Activated T-cell treated with anti-CD3 and anti-CD28 coated beads for 4 hours (primary cell): ENCODE measurements around the gene TMEM221.
A peak's percentile ranks its signal among the peaks of the same experiment; 100 is the strongest.

ENCODE experiments used
- DNase-seq: peaks from one replicate; pipeline ENCODE4 v3.0.0-alpha.2; 2020

The TMEM221 gene

DNA sequence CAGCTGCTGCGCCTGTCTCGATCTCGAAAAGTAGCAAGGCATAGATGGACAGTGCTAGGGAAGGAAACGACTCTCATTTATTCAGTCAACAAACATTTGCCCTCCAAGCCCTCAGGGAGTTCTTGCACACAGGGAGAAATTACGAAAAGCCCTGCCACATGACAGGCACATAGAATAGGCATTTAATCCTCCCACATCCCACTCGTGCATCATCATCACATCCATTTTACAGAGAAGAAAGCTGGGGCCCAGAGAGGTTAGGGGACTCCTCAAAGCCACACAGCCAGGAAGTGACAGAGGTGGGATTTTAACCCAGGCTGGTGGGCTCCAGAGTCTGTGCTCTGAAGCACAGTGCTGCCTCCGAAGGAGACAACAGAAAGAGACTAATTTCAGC, 11.6 kb downstream of the TMEM221 start:
- no peak for DNase-seq

DNA sequence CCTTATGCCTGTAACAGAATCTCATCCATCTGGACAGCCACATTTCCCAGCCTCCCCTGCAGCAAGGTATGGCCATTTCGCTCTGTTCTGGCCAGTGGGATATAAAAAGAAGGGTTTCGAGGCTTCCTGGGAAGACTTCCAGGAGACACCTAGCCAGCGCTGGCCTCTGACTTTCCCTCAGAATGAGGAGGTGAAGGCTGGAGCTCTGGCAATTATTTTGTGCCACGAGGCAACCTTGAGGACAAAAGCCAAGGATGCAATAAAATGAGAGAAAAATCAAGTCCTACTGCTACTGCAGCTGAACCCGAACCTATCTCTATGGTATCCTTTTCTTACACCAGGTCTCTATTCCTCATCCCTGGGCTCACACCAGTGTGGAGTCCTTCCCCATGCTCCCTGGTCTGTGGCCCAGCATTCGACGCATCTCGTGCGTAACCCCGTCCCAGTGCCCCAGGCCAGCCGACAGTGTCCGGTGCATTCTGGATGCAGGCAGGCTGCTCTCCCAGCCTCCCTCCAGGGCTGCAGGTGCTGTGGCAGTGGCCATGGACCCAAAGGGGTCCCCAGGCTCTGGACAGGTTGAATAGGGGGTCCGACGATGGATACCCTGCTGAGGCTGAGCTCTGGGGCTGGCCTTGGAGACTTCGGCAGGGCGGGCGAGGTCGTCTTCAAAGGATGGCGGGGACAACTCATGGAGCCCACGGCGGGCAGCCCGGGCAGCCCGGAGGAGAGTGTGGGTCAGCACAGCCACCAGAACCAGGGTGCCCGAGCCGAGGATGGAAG, 12.2 kb downstream of the TMEM221 start:
- no peak for DNase-seq

DNA sequence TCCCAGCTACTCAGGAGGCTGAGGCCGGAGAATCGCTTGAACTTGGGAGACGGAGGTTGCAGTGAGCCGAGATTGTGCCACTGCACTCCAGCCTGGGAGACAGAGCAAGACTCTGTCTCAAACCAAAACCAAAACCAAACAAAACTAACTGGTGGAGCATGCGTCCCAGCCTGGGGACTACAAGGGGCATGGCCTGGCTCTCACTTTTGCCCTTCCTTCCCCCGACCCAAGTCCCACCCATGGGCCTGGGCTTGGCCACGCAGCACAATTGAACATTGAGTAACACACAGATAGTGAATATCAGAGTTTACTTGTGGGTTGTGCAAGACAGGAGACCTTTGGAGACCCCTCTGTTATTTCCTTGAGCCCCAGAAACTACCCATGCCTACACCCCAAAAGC, 13.2 kb downstream of the TMEM221 start:
- DNase-seq, result no peak

DNA sequence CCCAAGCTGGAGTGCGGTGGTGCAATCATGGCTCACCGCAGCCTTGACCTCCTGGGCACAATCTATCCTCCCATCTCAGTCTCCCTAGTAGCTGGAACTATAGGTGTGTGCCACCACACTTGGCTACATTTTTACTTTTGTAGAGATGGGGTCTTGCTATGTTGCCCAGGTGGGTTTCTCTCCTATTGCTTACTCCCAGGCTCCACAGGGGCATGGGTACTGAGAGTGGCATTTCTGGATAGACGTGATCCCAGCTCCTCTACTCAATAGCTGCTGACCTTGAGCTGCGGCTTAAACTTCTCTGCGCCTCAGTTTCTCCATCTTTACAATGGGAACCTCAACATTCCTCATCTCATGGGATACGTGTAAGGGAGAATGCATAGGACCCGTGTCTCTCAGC, 17.1 kb downstream of the TMEM221 start:
- no peak for DNase-seq

DNA sequence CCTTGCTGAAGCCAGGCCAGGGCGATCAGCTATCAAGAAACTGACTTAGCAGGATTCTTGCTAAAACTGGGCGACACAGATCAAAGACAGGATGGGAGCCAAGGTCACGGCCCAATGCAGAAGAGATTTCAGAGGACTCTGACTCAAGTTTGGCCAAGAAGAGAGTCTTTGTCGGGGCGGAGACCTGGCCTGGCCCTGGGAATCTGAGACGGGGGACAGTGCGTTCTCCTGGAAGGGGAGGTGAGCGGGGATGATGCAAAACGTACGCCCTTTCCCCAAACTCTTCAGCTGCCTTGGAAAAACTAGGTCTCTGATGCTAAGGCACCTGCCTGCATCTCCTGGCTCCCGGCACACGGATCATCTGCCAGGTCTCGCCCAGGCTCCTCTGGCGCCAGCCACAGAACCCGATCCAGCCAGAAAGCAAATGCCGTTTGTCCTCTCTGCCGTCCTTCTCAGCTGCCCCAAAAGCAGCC, 18.8 kb downstream of the TMEM221 start:
- no peak for DNase-seq

DNA sequence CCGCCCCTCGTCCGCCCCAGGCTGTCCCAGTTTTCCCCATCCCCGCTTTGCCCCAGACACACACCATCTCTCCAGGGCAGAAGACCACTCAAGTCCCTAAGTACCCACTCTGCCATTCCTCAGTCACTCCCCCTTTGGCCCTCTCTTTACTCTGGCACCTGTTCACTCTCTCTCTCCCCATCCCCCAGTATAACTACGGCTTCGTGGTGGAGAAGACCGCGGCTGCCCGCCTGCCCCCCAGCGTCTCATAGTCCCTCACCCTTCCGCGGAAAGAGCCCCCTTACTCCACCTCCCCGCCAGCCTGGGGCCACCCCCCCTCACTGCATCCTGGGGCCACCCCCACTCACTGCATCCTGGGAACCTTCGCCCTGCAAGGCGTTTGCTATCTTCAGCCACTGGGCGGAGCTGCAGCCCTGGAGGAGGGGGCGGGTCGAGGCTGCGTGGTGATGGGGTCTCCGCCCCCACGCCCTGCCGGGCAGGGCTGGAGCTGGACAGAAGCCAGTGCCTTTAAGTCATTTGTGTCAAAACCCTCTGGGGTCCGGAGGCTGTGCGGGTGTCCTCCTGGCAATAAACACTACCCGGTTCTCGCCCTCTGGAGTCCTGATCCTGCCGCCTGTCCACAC, 23.6 kb downstream of the TMEM221 start:
- DNase-seq, result no peak

DNA sequence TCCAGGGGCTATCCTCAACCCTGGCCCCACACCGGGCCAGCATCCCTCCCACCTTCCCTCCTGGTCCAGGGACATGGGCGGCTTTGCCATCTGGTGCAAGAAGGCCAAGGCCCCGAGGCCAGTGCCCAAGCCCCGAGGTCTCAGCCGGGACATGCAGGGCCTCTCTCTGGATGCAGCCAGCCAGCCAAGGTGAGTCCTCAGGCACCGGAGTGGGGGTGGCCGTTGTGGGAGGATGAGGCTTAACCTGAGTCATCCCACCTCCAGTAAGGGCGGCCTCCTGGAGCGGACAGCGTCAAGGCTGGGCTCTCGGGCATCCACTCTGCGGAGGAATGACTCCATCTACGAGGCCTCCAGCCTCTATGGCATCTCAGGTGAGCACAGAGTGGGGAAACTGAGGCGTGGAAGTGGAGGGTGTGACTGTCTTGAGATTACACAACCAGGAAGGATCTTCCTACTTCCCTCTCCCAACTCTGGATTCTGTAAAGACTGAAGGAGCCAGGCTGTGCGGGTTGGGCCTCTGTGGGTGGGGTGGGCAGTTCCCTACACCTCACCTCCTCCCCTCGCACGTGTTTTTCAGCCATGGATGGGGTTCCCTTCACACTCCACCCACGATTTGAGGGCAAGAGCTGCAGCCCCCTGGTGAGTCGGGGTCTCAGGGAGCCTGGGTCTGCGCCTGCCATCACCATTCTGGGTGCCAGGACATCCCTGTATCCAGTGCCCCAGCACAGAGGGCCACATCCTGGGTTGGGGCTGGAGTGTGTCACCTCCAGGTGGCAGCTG, 24.8 kb downstream of the TMEM221 start:
- DNase-seq, result no peak

DNA sequence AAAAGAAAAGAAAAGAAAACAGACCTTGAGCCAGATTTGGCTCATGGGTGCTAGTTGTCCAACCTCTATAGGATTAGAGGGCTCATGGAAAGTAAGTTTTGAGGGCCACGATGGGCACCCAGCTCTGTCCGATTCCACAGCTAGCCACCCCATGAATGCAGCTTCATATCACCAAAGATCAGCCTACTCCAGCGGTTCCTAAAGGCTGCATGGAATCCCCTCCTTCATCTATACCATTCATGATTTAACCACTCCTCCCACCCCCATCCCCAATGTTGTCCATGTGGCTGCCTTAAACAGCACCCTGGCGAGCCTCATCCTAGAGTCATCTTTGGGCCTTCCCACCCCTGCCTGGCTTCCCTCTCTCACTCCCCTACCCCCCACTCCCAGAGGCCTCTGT, 26.5 kb downstream of the TMEM221 start:
- DNase-seq, result no peak

DNA sequence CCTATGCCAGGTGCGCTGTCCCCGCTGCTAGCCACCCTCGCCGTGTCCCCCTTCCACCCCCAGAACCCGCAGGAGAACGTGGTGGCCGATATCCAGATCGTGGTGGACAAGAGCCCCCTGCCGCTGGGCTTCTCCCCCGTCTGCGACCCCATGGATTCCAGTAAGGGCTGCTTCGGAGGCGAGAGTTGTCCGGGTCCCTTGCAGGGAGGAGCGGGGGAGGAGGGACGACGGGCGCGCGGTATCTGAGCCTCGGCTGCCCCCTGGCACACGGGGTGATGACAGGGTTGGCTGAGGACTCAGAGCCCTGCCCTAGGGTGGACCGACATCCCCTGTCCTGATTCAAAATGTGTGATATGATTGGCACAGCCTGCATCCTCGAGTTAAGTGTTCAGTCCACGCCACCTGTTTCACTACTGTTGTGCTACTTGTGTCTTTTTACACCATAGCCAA, 28.0 kb downstream of the TMEM221 start:
- DNase-seq, result no peak

DNA sequence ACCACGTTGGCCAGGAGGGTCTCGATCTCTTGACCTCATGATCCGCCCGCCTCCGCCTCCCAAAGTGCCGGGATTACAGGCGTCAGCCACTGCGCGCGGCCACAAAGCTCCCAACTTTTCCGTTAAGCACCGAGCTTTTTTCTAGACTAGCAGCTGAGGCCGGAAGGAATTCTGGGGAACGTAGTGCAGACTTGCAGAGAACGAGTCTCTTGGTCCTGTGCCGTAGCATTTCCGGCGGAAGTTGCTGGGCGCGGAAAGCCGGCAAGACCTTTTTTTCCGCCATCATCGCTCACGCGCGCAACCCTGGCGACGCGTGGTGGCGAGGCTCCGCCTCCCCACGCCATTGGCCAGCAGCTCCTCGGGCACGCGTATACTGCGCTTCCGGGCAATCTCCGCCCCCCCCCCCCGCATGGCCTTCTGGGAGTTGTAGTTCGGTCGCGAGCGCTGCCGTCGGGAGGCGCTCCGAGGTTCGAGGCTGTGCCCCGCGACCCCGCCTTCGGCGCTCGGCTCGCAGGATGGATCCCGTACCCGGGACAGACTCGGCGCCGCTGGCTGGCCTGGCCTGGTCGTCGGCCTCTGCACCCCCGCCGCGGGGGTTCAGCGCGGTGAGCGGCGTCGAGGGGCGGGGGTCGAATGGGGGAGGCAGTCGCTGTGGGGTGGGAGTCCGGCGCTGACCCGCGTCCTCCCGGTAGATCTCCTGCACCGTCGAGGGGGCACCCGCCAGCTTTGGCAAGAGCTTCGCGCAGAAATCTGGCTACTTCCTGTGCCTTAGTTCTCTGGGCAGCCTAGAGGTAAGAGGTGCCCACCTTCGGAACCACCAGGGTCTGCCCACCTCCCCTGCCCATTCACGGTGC, 28.6 kb downstream of the TMEM221 start, which contains the start of gene MVB12A:
TSS of gene MVB12A (plus strand) at position 427 of the 854 bp plus-strand sequence. CDS start at position 516, 89 bp downstream.
- DNase-seq, result peak; percentile 93

DNA sequence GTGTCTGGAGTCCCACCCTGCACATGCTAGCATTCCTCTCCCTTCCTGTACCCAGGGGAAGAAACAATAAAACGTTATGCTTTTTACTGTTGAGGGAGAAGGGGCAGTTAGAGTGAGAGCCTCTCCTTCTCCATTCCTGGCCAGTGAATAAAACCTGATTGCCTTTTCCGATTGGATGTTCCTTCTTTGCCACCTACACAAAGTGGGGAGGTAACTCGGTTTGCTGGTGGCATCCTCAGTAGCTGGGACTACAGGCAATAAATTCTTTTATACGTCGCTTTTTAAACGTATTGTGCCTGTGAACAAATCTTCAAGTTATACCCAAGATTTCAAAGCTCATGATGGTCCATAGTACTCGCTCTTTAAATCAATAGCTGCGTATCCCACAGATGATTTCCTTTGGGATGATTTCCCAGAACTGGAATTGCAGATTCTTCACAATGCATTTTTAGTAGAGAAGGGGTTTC, 29.3 kb downstream of the TMEM221 start:
- DNase-seq, result no peak

DNA sequence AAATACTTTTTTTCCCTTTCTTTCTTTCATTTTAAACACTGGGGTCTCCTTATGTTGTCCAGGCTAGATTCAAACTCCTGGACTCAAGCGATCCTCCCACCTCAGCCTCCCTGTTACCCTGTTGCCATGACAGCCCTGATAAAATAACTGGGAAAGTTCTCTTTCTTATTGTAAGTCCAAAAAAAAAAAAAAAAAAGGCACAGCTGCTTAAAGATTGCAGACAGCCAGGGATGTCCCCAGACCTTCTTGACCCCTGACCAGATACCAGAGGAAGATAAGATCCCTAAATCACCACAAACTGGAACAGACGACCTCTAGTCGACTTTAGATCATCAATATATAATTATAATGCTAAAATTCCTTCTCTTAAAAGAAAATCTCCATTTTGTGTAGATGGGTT, 29.8 kb downstream of the TMEM221 start:
- no peak for DNase-seq

DNA sequence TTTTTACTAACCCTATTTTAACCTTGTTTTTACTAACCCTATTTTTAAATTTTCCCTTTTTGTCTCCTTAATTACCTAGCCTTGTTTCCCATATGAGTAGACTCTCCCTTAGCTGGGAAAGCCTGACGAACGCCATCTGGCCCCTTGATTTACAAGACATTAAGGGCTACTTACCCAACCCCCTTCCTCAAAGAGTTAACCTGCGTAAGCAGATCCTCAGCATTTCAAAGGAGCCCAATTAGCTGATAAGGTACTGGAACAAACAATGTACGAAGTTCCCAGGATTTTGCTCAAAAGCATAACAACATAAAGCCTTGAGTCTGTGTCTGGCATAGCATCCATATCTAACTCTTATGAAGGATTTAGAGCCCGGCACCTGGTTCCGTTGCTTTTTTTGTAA, 33.3 kb downstream of the TMEM221 start:
- no peak for DNase-seq

DNA sequence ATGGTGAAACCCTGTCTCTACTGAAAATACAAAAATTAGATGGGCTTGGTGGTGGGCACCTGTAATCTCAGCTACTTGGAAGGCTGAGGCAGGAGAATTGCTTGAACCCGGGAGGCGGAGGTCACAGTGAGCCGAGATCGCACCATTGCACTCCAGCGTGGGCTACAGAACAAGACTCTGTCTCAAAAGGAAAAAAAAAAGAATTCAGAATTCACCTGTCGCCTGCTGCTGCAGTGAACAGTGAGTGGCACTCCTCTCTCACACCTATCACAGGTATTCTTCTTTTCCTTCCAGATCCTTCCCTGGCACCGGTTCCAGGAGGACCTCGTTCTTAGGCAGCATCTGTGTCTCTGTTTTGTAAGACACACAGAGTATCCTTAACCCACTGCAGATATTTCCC, 34.4 kb downstream of the TMEM221 start:
- no peak for DNase-seq

DNA sequence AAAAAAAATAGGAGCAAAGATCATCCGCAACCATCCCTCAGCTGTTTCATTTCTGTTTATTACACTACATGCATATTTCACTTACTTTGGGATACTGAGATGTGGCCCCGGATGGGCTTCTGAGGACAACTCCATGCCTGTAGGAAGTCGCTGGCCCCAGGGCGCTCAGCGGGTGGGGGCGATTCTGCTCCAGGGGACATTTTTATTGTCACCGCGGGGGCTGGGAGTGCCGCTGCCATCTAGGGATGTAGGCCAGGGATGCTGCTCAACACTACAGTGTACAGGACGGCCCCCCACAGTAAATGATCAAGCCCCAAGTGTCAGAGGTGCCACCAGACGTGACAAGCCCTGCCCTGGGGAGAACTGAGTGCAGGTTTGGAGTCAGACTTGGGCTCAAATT, 36.7 kb downstream of the TMEM221 start:
- no peak for DNase-seq

DNA sequence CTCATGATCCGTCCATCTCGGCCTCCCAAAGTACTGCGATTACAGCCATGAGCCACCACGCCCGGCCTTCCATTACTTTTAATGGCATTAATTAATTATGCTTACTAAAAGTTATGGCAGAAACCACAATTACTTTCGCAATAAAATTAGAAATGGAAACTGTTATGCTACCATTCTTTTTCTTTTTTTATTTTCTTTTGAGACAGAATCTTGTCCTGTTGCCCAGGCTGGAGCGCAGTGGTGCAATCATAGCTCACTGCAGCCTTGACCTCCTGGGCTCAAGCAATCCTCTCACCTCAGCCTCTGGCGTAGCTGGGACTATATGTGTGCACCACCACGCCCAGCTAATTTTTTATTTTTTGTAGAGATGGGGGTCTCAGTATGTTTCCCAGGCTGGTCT, 38.5 kb downstream of the TMEM221 start:
- no peak for DNase-seq

DNA sequence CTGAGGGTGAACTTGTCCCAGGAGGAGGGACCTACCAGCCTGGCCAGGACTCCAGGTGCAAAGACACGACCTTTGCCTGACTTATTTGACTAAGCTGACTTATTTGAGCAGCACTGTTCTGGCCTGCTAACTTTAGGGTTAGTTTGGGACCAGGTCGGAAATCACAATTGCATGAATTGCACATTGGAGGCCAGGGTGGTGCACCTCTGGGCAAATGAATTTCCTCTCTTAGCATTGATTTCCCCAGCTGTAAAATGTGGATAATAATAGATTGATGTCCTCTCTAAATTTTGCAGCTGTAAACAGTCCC, 41.6 kb downstream of the TMEM221 start:
- DNase-seq, result no peak

DNA sequence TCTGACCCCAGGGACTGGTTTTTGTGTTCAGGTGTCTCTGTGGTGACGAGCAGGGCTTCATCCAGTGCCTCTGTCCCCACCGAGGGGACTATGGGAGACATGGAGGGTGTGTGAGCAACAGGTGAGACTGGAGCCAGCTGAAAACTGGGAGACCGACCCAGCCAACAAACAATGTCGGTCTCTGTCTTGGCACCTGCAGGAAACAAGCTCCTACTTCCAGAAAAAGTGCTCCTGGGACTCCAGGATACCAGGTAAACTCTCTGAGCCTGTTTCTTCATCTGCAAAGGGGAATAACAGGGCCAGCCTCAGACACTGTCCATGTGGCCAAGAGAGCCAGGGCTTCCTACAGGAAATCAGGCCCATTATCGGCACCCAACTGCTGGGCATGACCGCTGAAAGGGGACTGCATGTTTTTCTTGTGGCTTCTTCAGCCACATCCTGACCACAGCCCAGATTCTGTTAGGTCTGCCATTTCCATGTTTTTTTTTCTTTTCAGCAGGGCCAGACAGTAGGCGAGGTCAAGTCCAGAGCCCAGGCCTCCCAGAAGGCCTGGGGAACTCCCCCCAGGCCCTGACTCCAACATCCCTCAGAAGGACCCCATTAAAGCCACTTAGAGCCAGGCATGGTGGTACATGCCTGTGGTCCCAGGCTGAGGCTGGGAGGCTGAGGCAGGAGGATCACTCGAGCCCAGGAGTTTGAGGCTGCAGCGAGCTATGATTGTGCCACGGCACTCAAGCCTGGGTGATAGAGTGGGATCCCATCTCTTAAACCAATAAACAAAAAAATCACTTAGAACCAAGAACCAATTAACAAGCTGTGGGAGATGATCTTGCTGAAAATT, 42.2 kb downstream of the TMEM221 start:
- no peak for DNase-seq

DNA sequence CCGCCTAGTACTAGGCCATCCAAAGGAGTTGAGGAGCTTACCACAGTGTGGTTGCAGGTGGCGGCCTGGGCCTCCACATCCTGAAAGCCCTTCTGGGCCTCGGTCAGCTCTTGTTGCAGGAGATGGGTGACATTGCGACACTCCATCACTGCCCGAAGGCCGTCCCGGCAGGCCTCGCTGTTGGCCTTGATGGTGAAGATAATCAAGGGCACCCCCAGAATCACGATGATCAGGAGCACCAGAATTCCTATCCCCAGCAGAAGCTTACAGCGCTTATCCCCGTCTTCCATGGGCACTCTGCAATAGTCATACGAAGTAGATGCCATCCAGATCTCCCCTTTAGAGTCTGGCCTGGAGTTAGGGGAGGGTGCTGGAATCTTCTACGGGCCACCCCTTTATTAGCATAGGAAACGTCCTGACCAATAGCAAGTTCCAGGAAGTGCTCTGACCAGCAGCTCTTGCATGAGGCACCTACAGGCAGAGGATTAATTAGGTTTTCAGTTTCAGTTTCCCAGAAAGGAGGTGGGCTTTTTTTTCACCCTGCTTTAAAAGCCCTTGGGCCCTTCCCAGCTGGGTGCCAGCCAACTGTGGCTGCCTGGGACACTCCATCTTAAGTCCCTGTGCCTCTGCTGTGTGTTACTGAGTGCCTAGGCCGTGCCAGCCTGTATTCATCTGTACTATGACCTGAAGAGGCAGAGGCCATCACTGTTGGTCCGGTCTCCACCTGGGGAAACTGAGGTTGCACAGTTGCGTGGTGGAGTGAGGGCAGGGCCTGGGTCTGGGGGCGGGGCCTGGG, 43.0 kb downstream of the TMEM221 start, which contains the start of gene BST2:
TSS of gene BST2 (minus strand) at position 381 of the 796 bp plus-strand sequence. CDS start at position 326, 55 bp downstream.
- no peak for DNase-seq

DNA sequence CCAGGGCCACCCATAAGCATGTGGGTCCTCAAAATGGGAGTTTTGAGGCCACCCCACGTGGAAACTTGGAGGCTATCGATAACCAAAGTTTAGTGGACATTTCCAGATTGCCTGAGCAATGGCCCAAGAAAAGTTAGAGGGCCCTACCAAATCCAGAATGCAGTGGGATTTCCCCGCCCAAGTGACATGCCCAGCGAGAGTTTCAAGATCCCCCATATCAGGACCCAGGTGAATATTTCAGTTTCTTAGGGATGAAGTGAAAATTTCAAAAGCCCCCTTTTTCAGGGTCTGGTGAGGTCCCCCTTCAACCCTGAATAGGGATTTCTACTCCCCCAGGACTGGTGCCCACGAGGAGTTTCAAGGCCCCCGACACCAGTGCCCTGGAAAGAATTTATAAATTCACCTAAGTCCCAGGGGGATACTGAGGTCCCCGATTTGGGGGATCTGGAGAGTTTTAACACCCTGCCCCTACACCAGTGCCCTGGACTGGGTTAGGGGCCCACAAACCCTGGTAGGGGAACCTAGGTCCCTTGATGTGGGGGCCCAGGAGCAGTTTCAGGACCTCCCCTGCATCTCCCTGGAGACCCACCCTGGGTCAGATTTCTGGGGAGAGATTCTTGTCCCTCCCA, 43.7 kb downstream of the TMEM221 start:
- no peak for DNase-seq
